ENCODE measurements around the gene C22orf39.

DNA sequence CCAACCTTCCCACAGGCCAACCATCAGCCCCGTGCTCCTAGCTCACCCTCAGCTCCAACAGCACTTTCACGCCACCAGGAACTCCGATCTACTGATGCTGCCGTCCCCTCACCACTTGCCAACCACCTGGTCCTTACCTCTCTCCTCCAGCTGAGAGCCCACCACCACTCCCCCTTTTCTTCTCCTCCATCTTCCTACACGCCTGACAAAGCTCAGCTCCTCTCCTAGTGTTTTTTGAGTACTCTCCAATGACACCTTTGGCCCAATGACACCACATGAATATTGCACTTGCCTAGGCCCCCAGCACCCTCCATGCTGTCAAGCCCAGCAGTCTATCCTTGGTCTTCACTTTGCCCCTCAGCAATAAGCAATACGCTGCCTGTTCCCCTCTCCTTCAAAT is 46.6 kb downstream of the C22orf39 start:
- TF ChIP-seq POLR2A (IDR thresholded peaks at IDR 0.05; ENCODE audit: low read depth, low read length) (no peak), POLR2AphosphoS5 (IDR thresholded peaks at IDR 0.05; ENCODE audit: low read depth, low read length) (no peak)
